Spleen (tissue), 11 donors: ENCODE results near the gene SVOP. TPM values are rescaled to one million over a fixed set of nuclear protein-coding genes. Genes with fewer than 3 reads are reported as not detected.

Experiments
- DNase-seq: peaks from one replicate; pipeline ENCODE4 v3.0.0-alpha.2; 2020
- H3K27ac ChIP-seq, 8 donors: fragments of 200-600 bp; sonication (generic) in 7 of 8; 1 replicate in 4 of 8; 2 replicates in 4 of 8; pipeline versions ENCODE4 v1.5.0 to v1.8.0; 2016 to 2021; ENCODE audit warnings: inconsistent platforms in 4 of 8, mild to moderate bottlenecking in 4 of 8, moderate library complexity in 1 of 8
- H3K27me3 ChIP-seq, 7 donors: fragments of 200-600 bp; sonication (generic) in 6 of 7; replicated peaks in 1 of 7; 1 replicate in 4 of 7; 2 replicates in 3 of 7; pipeline versions ENCODE4 v1.5.0 to v1.8.0; 2016 to 2021; ENCODE audit warnings: inconsistent platforms in 3 of 7, mild to moderate bottlenecking in 1 of 7
- H3K36me3 ChIP-seq, 6 donors: fragments of 200-600 bp; sonication (generic) in 5 of 6; 1 replicate in 4 of 6; 2 replicates in 2 of 6; pipeline versions ENCODE4 v1.5.0 to v1.8.0; 2016 to 2021; ENCODE audit warnings: inconsistent platforms in 2 of 6
- H3K4me1 ChIP-seq, 6 donors: fragments of 200-600 bp; sonication (generic) in 5 of 6; 1 replicate in 3 of 6; 2 replicates in 3 of 6; pipeline versions ENCODE4 v1.5.0 to v1.8.0; 2016 to 2021; ENCODE audit warnings: inconsistent platforms in 3 of 6
- H3K4me3 ChIP-seq, 8 donors: fragments of 200-600 bp; sonication (generic) in 7 of 8; 1 replicate in 4 of 8; 2 replicates in 4 of 8; pipeline versions ENCODE4 v1.5.0 to v1.8.0; 2016 to 2021; ENCODE audit warnings: inconsistent platforms in 4 of 8, mild to moderate bottlenecking in 4 of 8, moderate library complexity in 2 of 8
- H3K9me3 ChIP-seq, 8 donors: fragments of 200-600 bp; sonication (generic) in 7 of 8; 1 replicate in 4 of 8; 2 replicates in 4 of 8; pipeline versions ENCODE4 v1.5.0 to v1.8.0; 2016 to 2021; ENCODE audit warnings: inconsistent platforms in 4 of 8
- CTCF ChIP-seq, 11 experiments: fragments of 200-600 bp in 7 of 11; fragments of 450-650 bp in 4 of 11; sonication (generic) in 4 of 11; IDR thresholded peaks in 8 of 11; conservative IDR thresholded peaks in 3 of 11; 1 replicate in 7 of 11; 2 replicates in 4 of 11; pipeline versions ENCODE4 v1.4.0 to v1.8.0; 2016 to 2021; ENCODE audit warnings: antibody characterized with exemption in 11 of 11, inconsistent platforms in 4 of 11, mild to moderate bottlenecking in 1 of 11
- POLR2A ChIP-seq, 3 donors: fragments of 450-650 bp; IDR thresholded peaks; one replicate each; pipeline ENCODE4 v1.5.1; 2017; ENCODE audit warnings: antibody characterized with exemption in 3 of 3, mild to moderate bottlenecking in 1 of 3
- POLR2AphosphoS5 ChIP-seq, 3 donors: sonication (generic); formaldehyde crosslinking; IDR thresholded peaks; one replicate each; pipeline ENCODE4 v1.5.1; 2017; ENCODE audit warnings: antibody characterized with exemption in 3 of 3
- WGBS, 5 donors: extraction: QIAGEN DNeasy Blood & Tissue Kit in 3 of 5; methylation state at CpG; one replicate each; pipeline versions ENCODE4 v1.1.5 to v1.1.7; 2013 to 2018; 5-methylcytosine and 5-hydroxymethylcytosine counted together
- intact Hi-C: fragments of 100-400 bp; cut with DNase I; formaldehyde crosslinking; loops from one replicate; pipeline ENCODE4 v1.15.0; 2023; ENCODE audit warnings: low total_unique reads
- polyA plus RNA-seq, 3 donors: library from polyadenylated mRNA; stranded (reverse); fragments of 200-250 nt; gene quantifications; one replicate each; pipeline ENCODE4 v1.2.1, GENCODE V29; 2013
- total RNA-seq, 7 donors: library from RNA; depleted of rRNA in 3 of 7; stranded (reverse); fragments of >200 nt in 3 of 7; fragmentation: NEBNext Ultra II Directional in 4 of 7; extraction: Animal tissue kit (Norgen Biotek cat#: 25700) in 4 of 7; gene quantifications; one replicate each; pipeline versions ENCODE4 v1.1.0 to v1.2.1, GENCODE V29; 2016 to 2021
- donor health status: healthy with polysubstance abuse.
- donor health status: DM: no; HTN: no; CAD: no; lungs with moderate emphysema.
- donor health status: DM: no; HTN: no; CAD: no.
- donor health status: Bipolar disorder and iron deficiency.
- donor health status: healthy.
- donor health status: DM: no; HTN: no; CAD: no.
- donor health status: DM: yes; HTN: yes; CAD: no.

The SVOP gene
- total and polyA plus RNA-seq, 10 donors, result not detected

- intact Hi-C loops, result no loop called here
- no peak overlapping the region for H3K27ac ChIP-seq
Observed at GRCh38 chr12:108964371-108965352, 56.2 kb downstream of the SVOP start.

GRCh38 chr12:108962256-108962655, 58.6 kb downstream of the SVOP start:
- no peak for DNase-seq
- no peaks in the 10 kb centered on the region for H3K4me1 ChIP-seq
- TF ChIP-seq POLR2A (IDR thresholded peaks at IDR 0.05), result no peak
- TF ChIP-seq CTCF (IDR thresholded peaks at IDR 0.05 in 8 of 11, conservative IDR thresholded peaks at IDR 0.05 in 3 of 11), result no peak
- no peak for TF ChIP-seq POLR2AphosphoS5 (IDR thresholded peaks at IDR 0.05)
- H3K9me3 ChIP-seq, result no peaks in the 10 kb centered on the region
- no peak overlapping the region for H3K27ac ChIP-seq
- no peaks in the 10 kb centered on the region for H3K27me3 ChIP-seq
- WGBS, 5 donors, result 75 to 91% (median 86%) methylated on average over 4 of the region's 4 CpGs
- intact Hi-C loops, result no loop called here
- no peaks in the 10 kb centered on the region for H3K36me3 ChIP-seq
- no peak overlapping the region for H3K4me3 ChIP-seq

More at GRCh38 chr12:108964371-108965352, 56.2 kb downstream of the SVOP start:
- DNase-seq, result no peak
- no peak for TF ChIP-seq POLR2AphosphoS5 (IDR thresholded peaks at IDR 0.05)
- no peak for TF ChIP-seq POLR2A (IDR thresholded peaks at IDR 0.05)
- Histone ChIP-seq H3K4me1 (no peaks in the 10 kb centered on the region), H3K36me3 (no peaks in the 10 kb centered on the region), H3K27me3 (peaks cover 0 to under 1% (median 0%) of the 10 kb centered on the region in 7 donors), H3K9me3 (no peaks in the 10 kb centered on the region), H3K4me3 (no peak overlapping the region)
- 73 to 82% (median 75%) methylated on average over 8 of the region's 8 CpGs for WGBS, 5 donors

GRCh38 chr12:108959748-108960655, 60.9 kb downstream of the SVOP start:
- DNase-seq, result no peak
- 83 to 90% (median 85%) methylated on average over 11 of the region's 11 CpGs for WGBS, 5 donors
- H3K36me3 ChIP-seq, result no peaks in the 10 kb centered on the region
- H3K27me3 ChIP-seq, result no peaks in the 10 kb centered on the region
- no peaks in the 10 kb centered on the region for H3K9me3 ChIP-seq
- no peak overlapping the region for H3K4me3 ChIP-seq
- no peaks in the 10 kb centered on the region for H3K4me1 ChIP-seq
- no peak for TF ChIP-seq POLR2AphosphoS5 (IDR thresholded peaks at IDR 0.05)
- TF ChIP-seq CTCF (IDR thresholded peaks at IDR 0.05 in 8 of 11, conservative IDR thresholded peaks at IDR 0.05 in 3 of 11), result no peak
- TF ChIP-seq POLR2A (IDR thresholded peaks at IDR 0.05), result no peak
- intact Hi-C loops, result loop anchor here (10.0 kb wide), 1 partner anchor 155 kb away; no protein-coding TSS in a partner anchor
- H3K27ac ChIP-seq, result no peak overlapping the region

- intact Hi-C loops, result loop anchor here (10.0 kb wide), 1 partner anchor 151 kb away; no protein-coding TSS in a partner anchor
Observed at GRCh38 chr12:108955225-108955835, 65.5 kb downstream of the SVOP start.

More at GRCh38 chr12:108955225-108955835, 65.5 kb downstream of the SVOP start:
- Histone ChIP-seq H3K27ac (no peak overlapping the region), H3K27me3 (no peaks in the 10 kb centered on the region), H3K4me1 (peaks cover 0 to 10% (median 7%) of the 10 kb centered on the region in 6 donors), H3K9me3 (no peaks in the 10 kb centered on the region), H3K4me3 (no peak overlapping the region), H3K36me3 (no peaks in the 10 kb centered on the region)
- TF ChIP-seq CTCF (IDR thresholded peaks at IDR 0.05 in 8 of 11, conservative IDR thresholded peaks at IDR 0.05 in 3 of 11) (no peak), POLR2AphosphoS5 (IDR thresholded peaks at IDR 0.05) (no peak), POLR2A (IDR thresholded peaks at IDR 0.05) (no peak)
- no peak for DNase-seq
- WGBS, 5 donors, result 47 to 56% (median 51%) methylated on average over 6 of the region's 6 CpGs
